ENCODE measurements around the gene SEZ6.

GRCh38 chr17:28963055-28963611 is 42.7 kb downstream of the SEZ6 start:
- TF ChIP-seq CTCF (conservative IDR thresholded peaks at IDR 0.05; ENCODE audit: low read depth, low read length) = no peak
- TF ChIP-seq POLR2A (IDR thresholded peaks at IDR 0.05; ENCODE audit: low read depth, low read length) = no peak
